Activated CD8-positive, alpha-beta T cell treated with anti-CD3 and anti-CD28 coated beads, Interleukin-2, amount 10 ng/mL, durations not matched to agents 7 days and 5 days (primary cell): ENCODE measurements around the gene KCNK10. TPM values are rescaled to one million over a fixed set of nuclear protein-coding genes. Genes with fewer than 3 reads are reported as not detected.

Experiments used
- ATAC-seq: fragments of 150-1000 bp; cut with Tn5 transposase; one replicate; pipeline ENCODE4 v1.10.0; 2021; ENCODE audit warnings: moderate library complexity
- CTCF ChIA-PET: fragments of 350-600 bp; sonication (Branson Sonifier 250); formaldehyde crosslinking; loops from one replicate; lab custom pipeline; 2021; ENCODE audit warnings: antibody characterized with exemption; lab: Charles Lee
- POLR2A ChIA-PET: fragments of 350-600 bp; sonication (Branson Sonifier 250); formaldehyde crosslinking; loops from one replicate; lab custom pipeline; 2021; ENCODE audit warnings: antibody characterized with exemption; lab: Charles Lee
- DNase-seq: peaks from one replicate; pipeline ENCODE4 v3.0.0-alpha.2; 2020
- H3K27ac Mint-ChIP-seq: one replicate; pipeline ENCODE4 v1.8.0; 2021; ENCODE audit warnings: mild to moderate bottlenecking, mixed read lengths
- H3K27me3 Mint-ChIP-seq: one replicate; pipeline ENCODE4 v1.8.0; 2021; ENCODE audit warnings: low read depth, mixed read lengths
- H3K36me3 Mint-ChIP-seq: one replicate; pipeline ENCODE4 v1.8.0; 2021; ENCODE audit warnings: low read depth, mixed read lengths
- H3K4me1 Mint-ChIP-seq: one replicate; pipeline ENCODE4 v1.8.0; 2021; ENCODE audit warnings: low read depth, mixed read lengths
- H3K4me3 Mint-ChIP-seq: one replicate; pipeline ENCODE4 v1.8.0; 2021; ENCODE audit warnings: mild to moderate bottlenecking, mixed read lengths
- H3K9me3 Mint-ChIP-seq: one replicate; pipeline ENCODE4 v1.8.0; 2022; ENCODE audit warnings: mixed read lengths; ENCODE audit not compliant: insufficient read depth
- total RNA-seq, 2 experiments: library from RNA; stranded (reverse); gene quantifications; one replicate each; pipeline ENCODE4 v1.2.3, GENCODE V29; 2021

Gene KCNK10
- total RNA-seq, 2 experiments from 2014 or later = not detected

- H3K4me3 Mint-ChIP-seq = no peak overlapping the region
Observed at GRCh38 chr14:88333036-88333435, 10.0 kb upstream of the KCNK10 start.

DNA sequence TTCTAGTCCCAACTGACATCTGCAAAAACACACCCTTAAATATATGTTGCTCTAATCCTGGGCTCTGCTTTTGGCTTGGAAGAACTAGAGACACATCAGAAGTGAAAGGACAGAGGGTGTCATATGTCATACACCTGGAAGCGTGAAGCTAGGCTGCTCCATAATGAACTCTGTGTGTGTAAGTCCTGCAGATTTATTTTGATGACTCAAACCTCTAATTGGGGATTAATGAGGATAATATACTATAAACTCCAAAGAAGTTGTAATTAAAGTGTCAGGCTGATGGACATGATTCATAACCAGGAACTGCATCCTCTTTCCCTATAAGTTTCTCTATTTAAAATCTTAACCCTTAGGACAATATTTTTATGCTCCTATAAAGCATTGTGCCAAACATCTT, 4.4 kb upstream of the KCNK10 start:
- Mint-ChIP-seq H3K36me3 (no peaks in the 10 kb centered on the region), H3K27ac (no peak overlapping the region), H3K9me3 (no peaks in the 10 kb centered on the region), H3K4me3 (no peak overlapping the region), H3K27me3 (peaks cover 56% of the 10 kb centered on the region), H3K4me1 (peaks cover 8% of the 10 kb centered on the region)
- DNase-seq (no peak), ATAC-seq (no peak)
- ChIA-PET POLR2A (no interaction called here), CTCF (interaction anchor here (1.9 kb wide), 1 partner anchor 57 kb away, joined by 4 read pairs; no protein-coding TSS in a partner anchor)

More at GRCh38 chr14:88333036-88333435, 10.0 kb upstream of the KCNK10 start:
- Mint-ChIP-seq H3K9me3 (no peaks in the 10 kb centered on the region), H3K27me3 (peaks cover 19% of the 10 kb centered on the region), H3K4me1 (no peaks in the 10 kb centered on the region), H3K27ac (no peak overlapping the region), H3K36me3 (no peaks in the 10 kb centered on the region)
- ChIA-PET POLR2A (no interaction called here), CTCF (interaction anchor here (1.6 kb wide), 1 partner anchor 386 kb away, joined by 3 read pairs; no protein-coding TSS in a partner anchor)
- ATAC-seq (no peak), DNase-seq (no peak)

- Mint-ChIP-seq H3K4me1 (peaks cover 8% of the 10 kb centered on the region), H3K36me3 (no peaks in the 10 kb centered on the region), H3K9me3 (no peaks in the 10 kb centered on the region), H3K27me3 (peaks cover 56% of the 10 kb centered on the region), H3K27ac (no peak overlapping the region), H3K4me3 (no peak overlapping the region)
- ChIA-PET CTCF (no interaction called here), POLR2A (no interaction called here)
- DNase-seq (no peak), ATAC-seq (no peak)
Observed at GRCh38 chr14:88326352-88327103, 3.5 kb upstream of the KCNK10 start.

DNA sequence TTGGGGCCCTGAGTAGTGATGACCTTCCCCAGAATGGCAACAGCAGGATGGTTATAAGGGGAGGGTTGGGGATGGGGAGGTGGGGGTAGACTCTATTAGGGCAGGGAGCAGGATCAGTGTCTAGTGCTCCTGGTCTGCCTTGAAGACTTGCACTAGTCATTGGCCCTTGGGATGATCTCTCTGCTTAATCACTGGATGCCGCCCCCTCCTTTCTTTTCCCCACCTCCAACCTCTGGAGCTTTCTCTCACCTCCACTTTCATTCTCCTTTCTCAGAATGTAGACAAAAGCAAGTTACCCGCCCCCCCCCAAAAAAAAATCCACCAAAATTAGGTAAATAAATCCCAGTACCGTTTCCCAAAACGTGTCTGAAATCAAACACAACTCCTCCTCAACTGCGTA, 2.8 kb upstream of the KCNK10 start:
- no peaks in the 10 kb centered on the region for H3K36me3 Mint-ChIP-seq
- no peak for ATAC-seq
- H3K27ac Mint-ChIP-seq = no peak overlapping the region
- DNase-seq = no peak
- CTCF ChIA-PET = no interaction called here
- POLR2A ChIA-PET = no interaction called here
- no peak overlapping the region for H3K4me3 Mint-ChIP-seq
- peaks cover 8% of the 10 kb centered on the region for H3K4me1 Mint-ChIP-seq
- no peaks in the 10 kb centered on the region for H3K9me3 Mint-ChIP-seq
- peaks cover 53% of the 10 kb centered on the region for H3K27me3 Mint-ChIP-seq

DNA sequence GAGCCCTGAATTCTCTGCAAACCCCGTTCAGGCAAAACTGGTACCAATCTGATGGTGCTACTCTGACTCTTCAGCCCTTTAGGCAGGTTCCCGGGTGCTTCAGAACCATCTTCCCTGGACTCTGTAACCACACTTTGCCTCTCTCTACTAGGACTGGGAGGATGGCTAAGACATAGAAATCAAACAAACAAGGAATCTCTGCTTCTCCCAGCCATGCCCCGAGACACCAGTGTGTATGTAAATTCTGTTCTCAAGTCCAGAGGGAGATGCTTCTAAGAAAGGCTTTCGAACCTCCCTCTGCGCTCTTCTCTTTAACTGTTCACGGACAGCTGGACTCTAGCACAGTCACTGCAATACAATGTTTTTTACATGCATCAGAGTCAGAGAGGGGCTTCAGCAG, 1.9 kb upstream of the KCNK10 start:
- Mint-ChIP-seq H3K4me1 (peaks cover 8% of the 10 kb centered on the region), H3K27ac (no peak overlapping the region), H3K27me3 (peaks cover 49% of the 10 kb centered on the region), H3K36me3 (no peaks in the 10 kb centered on the region), H3K4me3 (no peak overlapping the region), H3K9me3 (no peaks in the 10 kb centered on the region)
- ChIA-PET CTCF (no interaction called here), POLR2A (no interaction called here)
- ATAC-seq (no peak), DNase-seq (no peak)

GRCh38 chr14:88324491-88324890, 1.4 kb upstream of the KCNK10 start:
- H3K9me3 Mint-ChIP-seq = no peaks in the 10 kb centered on the region
- peaks cover 8% of the 10 kb centered on the region for H3K4me1 Mint-ChIP-seq
- no peak overlapping the region for H3K4me3 Mint-ChIP-seq
- H3K27me3 Mint-ChIP-seq = peaks cover 44% of the 10 kb centered on the region
- POLR2A ChIA-PET = no interaction called here
- DNase-seq (no peak), ATAC-seq (no peak)
- H3K36me3 Mint-ChIP-seq = no peaks in the 10 kb centered on the region
- no peak overlapping the region for H3K27ac Mint-ChIP-seq
- CTCF ChIA-PET = no interaction called here

DNA sequence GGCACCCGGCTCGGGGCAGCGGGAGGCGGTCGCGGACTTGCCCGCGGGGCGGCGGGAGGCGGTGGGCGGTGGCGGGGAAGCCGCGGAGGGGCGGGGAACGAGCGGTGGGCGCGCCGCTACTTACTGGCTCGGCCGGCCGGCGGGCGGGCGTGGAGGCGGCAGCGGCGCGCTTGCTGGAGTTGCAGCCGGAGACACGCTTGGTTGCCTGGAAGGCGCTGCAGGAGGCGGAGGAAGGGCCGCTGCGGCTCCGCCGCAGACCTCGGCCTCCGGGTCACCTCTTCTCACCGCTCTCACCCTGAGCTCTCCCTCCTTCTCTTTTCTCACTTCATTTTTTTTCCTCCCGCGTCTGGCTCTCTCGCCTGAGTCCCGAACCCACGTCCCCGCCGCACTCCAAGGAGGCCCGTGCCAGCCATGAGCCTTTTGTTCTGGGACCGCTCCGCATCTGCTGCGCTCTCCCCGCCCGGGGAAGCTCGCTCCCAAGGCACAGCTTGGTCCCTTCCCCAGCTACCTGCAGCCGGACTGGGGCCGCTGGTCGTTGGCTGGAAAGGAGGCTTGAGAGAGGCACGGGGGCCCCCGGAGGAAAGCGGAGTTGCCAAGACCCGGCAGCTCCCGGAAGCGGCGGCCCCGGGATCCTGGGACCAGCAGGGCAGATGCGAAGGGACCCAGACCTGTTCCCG, 592 bp upstream of the KCNK10 start:
- Mint-ChIP-seq H3K27ac (no peak overlapping the region), H3K9me3 (no peaks in the 10 kb centered on the region), H3K27me3 (peaks cover 44% of the 10 kb centered on the region), H3K4me1 (peaks cover 8% of the 10 kb centered on the region), H3K36me3 (no peaks in the 10 kb centered on the region), H3K4me3 (peak overlapping the region; percentile 57)
- POLR2A ChIA-PET = no interaction called here
- DNase-seq = no peak
- CTCF ChIA-PET = no interaction called here
- ATAC-seq = peak; percentile 57

GRCh38 chr14:88322504-88323085, 474 bp downstream of the KCNK10 start:
- POLR2A ChIA-PET = no interaction called here
- no peak overlapping the region for H3K4me3 Mint-ChIP-seq

DNA sequence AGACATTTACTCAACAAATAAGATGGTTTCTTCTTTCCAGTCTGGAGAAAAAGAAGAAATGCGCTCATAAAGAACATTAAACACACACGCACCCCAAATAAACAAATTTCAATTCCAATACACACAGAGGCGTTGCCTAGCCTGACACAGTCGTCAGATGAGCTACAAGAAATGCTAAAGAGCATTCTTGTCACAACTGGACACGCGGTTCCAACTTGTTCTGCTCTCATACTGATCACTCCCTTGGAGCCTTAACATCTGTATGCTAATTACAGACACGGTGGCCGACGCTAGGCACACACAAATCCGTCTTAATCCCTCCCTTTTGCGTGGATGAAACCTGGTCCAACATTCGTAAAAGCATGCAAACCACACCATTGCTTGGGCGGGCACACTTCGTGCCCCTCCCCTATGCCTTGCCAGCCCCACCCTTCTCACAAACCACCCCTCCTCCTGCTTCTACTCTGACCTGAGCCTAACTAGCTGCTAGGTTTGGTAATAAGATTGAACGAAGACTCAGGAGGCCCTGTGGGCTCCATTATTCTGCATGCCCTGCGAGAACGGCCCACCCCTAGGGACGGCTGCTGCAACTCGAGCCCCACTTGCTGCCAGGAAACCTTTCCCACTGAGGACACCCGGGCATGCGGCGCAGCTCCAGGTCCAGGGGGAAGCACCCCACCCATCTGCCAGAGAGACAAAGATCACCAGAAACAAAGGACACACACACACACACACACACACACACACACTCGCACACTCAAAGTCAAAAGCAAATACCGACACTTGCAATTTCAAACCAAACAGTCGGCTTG, 1.2 kb downstream of the KCNK10 start:
- H3K27me3 Mint-ChIP-seq = peaks cover 31% of the 10 kb centered on the region

More at GRCh38 chr14:88322504-88323085, 474 bp downstream of the KCNK10 start:
- H3K9me3 Mint-ChIP-seq = no peaks in the 10 kb centered on the region
- no peak for ATAC-seq
- peaks cover 8% of the 10 kb centered on the region for H3K4me1 Mint-ChIP-seq
- no peak overlapping the region for H3K27ac Mint-ChIP-seq
- no peaks in the 10 kb centered on the region for H3K36me3 Mint-ChIP-seq
- H3K27me3 Mint-ChIP-seq = peaks cover 38% of the 10 kb centered on the region
- CTCF ChIA-PET = no interaction called here
- no peak for DNase-seq

GRCh38 chr14:88318406-88318805, 4.7 kb downstream of the KCNK10 start:
- no peak for ATAC-seq
- H3K36me3 Mint-ChIP-seq = no peaks in the 10 kb centered on the region

More for the DNA sequence above, 1.2 kb downstream of the KCNK10 start:
- DNase-seq (no peak), ATAC-seq (no peak)
- no peak overlapping the region for H3K4me3 Mint-ChIP-seq
- H3K4me1 Mint-ChIP-seq = peaks cover 8% of the 10 kb centered on the region
- CTCF ChIA-PET = no interaction called here
- no peaks in the 10 kb centered on the region for H3K36me3 Mint-ChIP-seq
- POLR2A ChIA-PET = no interaction called here
- no peak overlapping the region for H3K27ac Mint-ChIP-seq
- H3K9me3 Mint-ChIP-seq = no peaks in the 10 kb centered on the region

DNA sequence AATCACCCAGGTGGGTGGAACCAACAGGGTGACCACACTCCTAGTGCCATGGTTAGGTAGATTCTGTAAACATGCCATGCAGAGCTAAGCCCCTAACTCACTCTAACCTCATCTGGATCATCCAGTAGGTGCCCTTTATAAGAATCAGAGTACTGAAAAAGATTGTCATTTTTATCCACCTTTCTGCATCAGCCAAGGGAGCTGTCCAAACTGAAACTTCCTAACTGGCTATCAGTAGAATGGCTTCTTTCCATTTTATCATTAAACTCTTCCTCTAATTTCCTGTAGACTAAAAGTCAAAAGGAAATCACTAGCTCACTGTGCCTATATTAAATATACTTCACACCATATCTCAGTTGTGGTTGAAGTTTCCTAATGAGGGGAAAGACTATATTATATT, 6.5 kb downstream of the KCNK10 start:
- CTCF ChIA-PET = no interaction called here
- Mint-ChIP-seq H3K27ac (no peak overlapping the region), H3K4me1 (no peaks in the 10 kb centered on the region), H3K4me3 (no peak overlapping the region), H3K36me3 (no peaks in the 10 kb centered on the region), H3K9me3 (no peaks in the 10 kb centered on the region), H3K27me3 (no peaks in the 10 kb centered on the region)
- POLR2A ChIA-PET = no interaction called here
- ATAC-seq (no peak), DNase-seq (no peak)

More at GRCh38 chr14:88318406-88318805, 4.7 kb downstream of the KCNK10 start:
- ChIA-PET CTCF (interaction anchor here (1.6 kb wide), 1 partner anchor 10 kb away, joined by 3 read pairs; no protein-coding TSS in a partner anchor), POLR2A (no interaction called here)
- no peak overlapping the region for H3K27ac Mint-ChIP-seq
- H3K9me3 Mint-ChIP-seq = no peaks in the 10 kb centered on the region
- peaks cover 5% of the 10 kb centered on the region for H3K4me1 Mint-ChIP-seq
- H3K27me3 Mint-ChIP-seq = no peaks in the 10 kb centered on the region
- H3K4me3 Mint-ChIP-seq = no peak overlapping the region
- DNase-seq = no peak
